Kasumi-1 (cell line): ENCODE results near the gene NBDY.
A peak's percentile ranks its signal among the peaks of the same experiment; 100 is the strongest.
"Not testable (repeated sequence)": the region's sequence is repeated elsewhere in the genome, so short reads cannot be mapped to it uniquely, and the experiment has no call there.

ENCODE experiments used
- DNase-seq, 2 experiments: peaks; one replicate each; lab custom pipeline; 2025; lab: John Stamatoyannopoulos, UW

Gene NBDY

DNA sequence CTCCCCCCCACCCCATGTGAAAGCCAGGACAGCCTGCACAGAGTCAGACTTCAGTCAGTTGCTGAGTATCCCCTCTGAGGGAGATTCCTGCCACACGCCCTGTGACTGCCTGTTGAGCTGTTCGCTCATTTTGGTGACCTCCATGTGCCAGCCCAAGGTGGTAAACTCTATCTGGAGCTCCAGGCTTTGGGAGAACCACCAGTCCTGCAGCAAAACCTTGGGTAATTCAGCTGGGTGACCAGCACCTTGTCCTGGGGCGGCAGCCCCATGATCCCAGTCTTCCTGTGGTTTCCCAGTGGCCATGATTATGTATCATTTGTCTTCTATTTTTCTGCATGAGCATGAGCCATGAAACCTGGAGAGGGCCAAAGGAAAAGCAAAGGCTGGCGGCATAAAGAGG lies 73.4 kb downstream of the NBDY start:
- no peak for DNase-seq

DNA sequence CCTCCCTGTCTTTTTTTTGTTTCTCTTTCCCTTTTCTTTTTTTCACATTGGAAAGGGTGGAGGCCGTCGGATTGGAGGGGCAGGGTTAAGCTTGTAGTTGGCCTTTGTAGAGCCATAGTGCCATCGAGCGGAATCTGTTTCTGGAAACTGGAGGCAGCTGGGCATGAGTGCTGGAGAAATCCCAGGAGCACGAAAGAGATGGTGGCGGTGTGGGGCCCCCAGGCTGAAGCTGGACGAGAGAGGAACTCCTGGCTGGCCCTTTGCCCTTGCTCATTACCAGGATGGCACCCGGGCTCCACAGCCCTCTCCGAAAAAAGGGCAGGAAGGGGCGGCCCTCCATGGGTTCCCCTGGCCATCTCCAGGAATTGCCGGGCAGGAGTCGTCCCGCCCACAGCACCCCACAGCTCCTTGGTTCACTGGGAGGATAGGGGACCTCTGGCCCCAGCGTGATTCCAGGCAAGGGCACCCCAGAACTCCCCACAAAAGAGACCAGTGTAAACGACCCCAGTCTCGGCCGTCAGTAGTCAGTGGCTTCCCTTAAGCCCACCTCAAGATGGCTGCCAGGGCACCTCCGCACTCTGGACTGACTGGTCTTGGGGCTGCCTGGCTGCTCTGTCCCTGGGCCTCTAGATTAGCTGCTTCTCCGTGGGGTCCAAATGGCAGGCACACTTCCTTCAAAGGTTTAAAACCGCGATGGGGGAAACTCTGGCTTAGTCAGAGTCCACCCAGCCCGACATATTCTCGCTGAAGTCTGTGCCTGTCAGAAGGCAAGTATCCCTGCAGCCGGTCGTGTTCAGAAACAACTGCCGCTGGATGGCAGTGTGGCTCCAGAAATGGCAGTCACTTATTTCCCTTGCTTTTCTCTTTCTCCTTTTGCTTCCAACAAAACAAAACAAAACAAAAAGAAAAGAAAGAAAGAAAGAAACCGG lies 74.1 kb downstream of the NBDY start:
- peak; percentile 40 to 43 for DNase-seq

DNA sequence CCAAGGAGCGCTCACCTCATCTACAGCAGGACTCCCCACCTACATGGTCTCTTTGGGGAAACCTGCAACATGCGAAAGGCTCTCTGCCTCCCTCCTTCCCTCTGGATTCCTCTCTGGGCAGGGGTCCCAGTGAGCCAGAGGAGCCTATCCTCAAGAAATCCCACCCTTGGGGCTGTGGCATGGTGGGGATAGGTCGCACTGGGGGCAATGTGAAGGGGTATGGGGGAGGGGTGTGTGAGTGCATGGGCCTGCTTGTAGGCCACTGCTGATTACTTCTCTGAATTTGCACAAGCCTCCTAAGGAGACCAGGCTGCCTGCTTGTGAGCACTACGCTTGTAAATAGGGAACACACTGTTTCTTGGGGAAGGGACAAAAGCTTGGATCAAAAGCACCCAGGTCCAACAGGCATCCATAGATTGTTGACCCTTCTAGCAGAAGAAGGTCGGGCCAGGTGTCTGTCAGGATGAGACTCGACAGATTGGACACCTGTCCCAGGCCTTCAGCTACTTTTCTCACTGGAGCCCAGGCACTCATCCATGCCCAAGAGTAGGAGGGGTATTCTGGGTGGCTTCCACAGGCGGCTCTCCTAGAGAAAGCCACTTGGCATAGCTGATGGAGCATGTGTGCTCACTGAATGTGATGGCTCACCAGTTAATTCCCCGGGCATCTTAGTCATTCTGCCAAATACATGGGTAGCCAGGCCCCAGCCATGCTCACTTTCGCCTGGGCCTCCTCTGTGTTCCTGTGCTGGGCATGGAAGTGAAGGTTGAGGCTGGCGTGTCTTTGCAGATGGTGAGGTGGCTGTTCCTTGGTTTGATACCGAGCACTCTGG lies 75.0 kb downstream of the NBDY start:
- DNase-seq, result no peak

- DNase-seq, result no peak
Measured at GRCh38 chrX:56804867-56805266, 75.8 kb downstream of the NBDY start.

DNA sequence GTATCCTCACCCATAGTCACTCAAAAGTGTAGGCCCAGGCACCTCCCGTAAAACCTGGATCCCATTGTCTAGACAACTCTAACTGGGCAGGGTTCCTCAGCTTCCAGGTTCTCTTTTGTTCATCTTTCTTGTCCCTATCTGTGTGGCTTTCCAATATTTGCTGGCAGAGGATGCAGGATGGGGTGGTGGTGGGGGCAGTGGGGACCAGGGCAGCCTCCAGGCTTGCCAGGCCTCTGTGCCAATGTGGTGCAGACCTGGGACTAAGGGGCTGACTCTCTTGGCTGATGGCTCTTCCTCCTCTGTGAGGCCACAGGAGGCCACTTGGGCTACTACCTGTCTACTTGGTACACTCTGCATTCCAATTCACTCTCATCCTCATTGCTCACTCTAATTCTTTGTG lies 76.4 kb downstream of the NBDY start:
- no peak for DNase-seq

- not testable (repeated sequence) for DNase-seq
Measured at GRCh38 chrX:56806176-56806575, 77.1 kb downstream of the NBDY start.

- no peak for DNase-seq
Measured at GRCh38 chrX:56811599-56811998, 82.6 kb downstream of the NBDY start.

GRCh38 chrX:56812515-56813105 lies 83.6 kb downstream of the NBDY start:
- no peak for DNase-seq

DNA sequence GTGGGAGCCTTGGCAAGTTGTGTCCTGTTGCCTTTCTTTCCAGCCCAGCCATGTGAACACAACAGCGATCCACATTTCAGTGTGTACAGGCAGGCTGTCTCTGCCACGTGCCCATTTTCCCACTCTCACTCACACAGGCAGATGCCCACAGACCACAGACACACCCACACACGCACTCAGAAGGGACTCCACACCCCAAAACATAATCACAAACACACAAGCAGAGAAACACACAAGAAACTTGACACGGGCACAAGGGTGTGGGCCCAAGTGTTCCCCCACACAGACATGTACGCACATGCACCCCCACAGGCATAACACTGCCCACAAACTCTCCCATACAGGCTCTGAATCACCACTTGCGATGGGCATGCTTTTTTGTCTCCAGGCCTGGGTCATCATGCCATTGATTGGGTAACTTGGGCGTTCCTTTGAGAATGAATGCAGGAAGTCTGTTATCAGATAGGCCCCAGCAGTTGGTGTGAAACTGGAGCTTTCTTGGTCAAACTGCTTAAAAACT lies 84.3 kb downstream of the NBDY start:
- peak; percentile 46 to 64 for DNase-seq

GRCh38 chrX:56817179-56817578 lies 88.1 kb downstream of the NBDY start:
- DNase-seq, result no peak

GRCh38 chrX:56826020-56826419 lies 97.0 kb downstream of the NBDY start:
- DNase-seq, result no peak

DNA sequence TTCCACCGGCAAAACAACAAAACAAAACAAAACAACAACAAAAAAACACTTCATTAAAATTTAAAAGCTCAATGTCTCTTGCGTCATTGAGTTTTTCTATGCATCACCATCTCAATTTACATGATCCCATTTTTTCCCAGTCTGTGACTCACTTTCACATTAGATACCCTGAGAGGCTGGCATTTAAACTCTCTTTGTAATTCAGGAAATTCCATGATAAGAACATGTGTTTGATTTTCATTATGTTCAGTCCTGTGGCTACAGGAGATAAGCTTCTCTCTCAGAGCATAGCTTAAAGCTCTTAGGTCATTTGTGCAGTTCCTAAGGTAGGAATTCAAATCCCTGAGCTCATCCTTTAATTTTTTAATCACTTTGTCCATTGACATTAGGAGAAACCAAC lies 104.6 kb downstream of the NBDY start:
- no peak for DNase-seq

DNA sequence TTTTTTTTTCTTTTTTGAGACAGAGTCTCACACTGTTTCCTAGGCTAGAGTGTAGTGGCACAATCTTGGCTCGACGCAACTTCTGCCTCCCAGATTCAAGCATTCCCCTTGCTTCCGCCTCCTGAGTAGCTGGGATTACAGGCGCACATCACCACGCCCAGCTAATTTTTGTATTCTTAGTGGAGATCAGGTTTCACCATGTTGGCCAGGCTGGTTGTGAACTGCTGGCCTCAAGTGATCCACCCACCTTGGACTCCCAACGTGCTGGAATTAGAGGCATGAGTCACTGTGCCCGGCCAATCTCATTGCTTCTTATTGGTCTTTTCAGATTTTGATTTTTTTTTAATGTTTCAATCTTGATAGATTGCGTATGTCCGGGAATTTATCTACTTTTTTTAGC lies 124.4 kb downstream of the NBDY start:
- no peak for DNase-seq

DNA sequence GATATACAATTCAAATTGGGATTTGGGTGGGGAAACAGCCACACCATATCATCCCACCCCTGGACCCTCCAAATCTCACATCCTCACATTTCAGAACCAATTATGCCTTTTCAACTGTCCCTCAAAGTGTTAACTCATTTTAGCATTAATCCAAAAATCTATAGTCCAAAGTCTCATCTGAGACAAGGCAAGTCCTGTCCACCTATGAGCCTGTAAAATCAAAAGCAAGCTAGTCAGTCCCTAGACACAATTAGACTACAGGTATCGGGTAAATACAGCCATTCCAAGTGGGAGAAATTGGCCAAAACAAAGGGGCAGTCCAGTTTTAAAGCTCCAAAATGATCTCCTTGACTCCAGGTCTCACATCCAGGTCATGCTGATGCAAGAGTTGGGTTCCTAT lies 128.0 kb downstream of the NBDY start:
- DNase-seq, result no peak

- DNase-seq, result no peak
Measured at GRCh38 chrX:56860888-56861287, 131.8 kb downstream of the NBDY start.
